Ascending aorta (tissue), 2 donors: Measurements from ENCODE around the gene ZNF365. TPM values are rescaled to one million over a fixed set of nuclear protein-coding genes. Genes with fewer than 3 reads are reported as not detected.

Experiments used
- DNase-seq, 2 donors: peaks; one replicate each; pipeline ENCODE4 v3.0.0-alpha.2; 2019; ENCODE audit warnings: low spot score in 2 of 2
- H3K27ac ChIP-seq, 2 donors: fragments of 200-600 bp; sonication (generic); one replicate each; pipeline ENCODE4 v1.5.1; 2016 to 2017; ENCODE audit warnings: mild to moderate bottlenecking in 1 of 2
- H3K27me3 ChIP-seq: fragments of 200-600 bp; sonication (generic); one replicate; pipeline ENCODE4 v1.5.1; 2017
- H3K36me3 ChIP-seq, 2 donors: fragments of 200-600 bp; sonication (generic); one replicate each; pipeline ENCODE4 v1.5.1; 2016
- H3K4me1 ChIP-seq, 2 donors: fragments of 200-600 bp; sonication (generic); one replicate each; pipeline ENCODE4 v1.5.1; 2016 to 2017; ENCODE audit warnings: mild to moderate bottlenecking in 1 of 2
- H3K4me3 ChIP-seq, 2 donors: fragments of 200-600 bp; sonication (generic); one replicate each; pipeline ENCODE4 v1.5.1; 2016 to 2017; ENCODE audit warnings: mild to moderate bottlenecking in 1 of 2
- H3K9me3 ChIP-seq, 2 donors: fragments of 200-600 bp; sonication (generic); one replicate each; pipeline ENCODE4 v1.5.1; 2016
- intact Hi-C: fragments of 100-400 bp; cut with DNase I; formaldehyde crosslinking; loops from one replicate; pipeline ENCODE4 v1.15.1; 2023
- total RNA-seq: library from RNA; depleted of rRNA; stranded (reverse); fragments of >200 nt; gene quantifications from one replicate; pipeline ENCODE4 v1.1.0, GENCODE V29; 2016
- TF ChIP-seq, protein P1 (sequence below), 3 experiments: fragments of 200-600 bp in 2 of 3; fragments of 450-650 bp in 1 of 3; sonication (generic) in 2 of 3; IDR thresholded peaks; one replicate each; pipeline ENCODE4 v1.5.1; 2016 to 2019; ENCODE audit warnings: antibody characterized with exemption in 3 of 3, mild to moderate bottlenecking in 1 of 3, moderate library complexity in 1 of 3

The ZNF365 gene
- total RNA-seq, 1 donor from 2014 or later: not detected

DNA sequence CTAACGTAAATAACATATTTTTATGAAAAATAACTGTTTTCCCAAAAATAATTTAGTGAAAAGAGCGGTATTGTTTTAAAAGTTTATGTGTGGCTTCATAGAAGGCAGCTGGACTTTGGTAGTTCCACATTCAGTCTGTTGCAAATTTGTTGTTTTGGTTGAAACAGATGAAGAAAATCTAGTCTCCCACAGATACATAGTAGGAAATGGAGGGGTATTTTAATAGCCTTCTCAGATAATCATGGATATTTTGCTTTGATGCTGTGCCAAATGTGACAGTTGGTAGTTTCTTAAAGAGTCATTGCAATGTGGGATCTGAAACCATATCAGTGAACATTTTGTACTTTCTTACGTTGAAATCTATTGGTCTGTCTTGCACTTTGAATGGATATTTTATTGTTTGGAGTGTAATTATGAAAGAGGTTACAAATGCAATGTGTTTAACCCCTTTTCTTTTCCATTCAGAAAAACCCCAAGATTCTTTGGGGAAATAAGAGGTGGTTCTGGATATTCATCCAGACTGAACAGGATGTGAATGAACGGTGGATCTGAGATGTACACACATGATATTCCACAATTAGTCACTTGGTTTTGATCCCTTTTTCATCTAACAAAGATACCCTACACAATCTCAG, 10.4 kb downstream of the ZNF365 start:
- H3K4me3 ChIP-seq: no peak overlapping the region
- H3K9me3 ChIP-seq: no peaks in the 10 kb centered on the region
- no peak for DNase-seq
- intact Hi-C loops: loop anchor here (5.0 kb wide), 1 partner anchor 43 kb away; no protein-coding TSS in a partner anchor
- H3K27me3 ChIP-seq: no peaks in the 10 kb centered on the region
- no peaks in the 10 kb centered on the region for H3K36me3 ChIP-seq
- TF ChIP-seq, protein P1, sequence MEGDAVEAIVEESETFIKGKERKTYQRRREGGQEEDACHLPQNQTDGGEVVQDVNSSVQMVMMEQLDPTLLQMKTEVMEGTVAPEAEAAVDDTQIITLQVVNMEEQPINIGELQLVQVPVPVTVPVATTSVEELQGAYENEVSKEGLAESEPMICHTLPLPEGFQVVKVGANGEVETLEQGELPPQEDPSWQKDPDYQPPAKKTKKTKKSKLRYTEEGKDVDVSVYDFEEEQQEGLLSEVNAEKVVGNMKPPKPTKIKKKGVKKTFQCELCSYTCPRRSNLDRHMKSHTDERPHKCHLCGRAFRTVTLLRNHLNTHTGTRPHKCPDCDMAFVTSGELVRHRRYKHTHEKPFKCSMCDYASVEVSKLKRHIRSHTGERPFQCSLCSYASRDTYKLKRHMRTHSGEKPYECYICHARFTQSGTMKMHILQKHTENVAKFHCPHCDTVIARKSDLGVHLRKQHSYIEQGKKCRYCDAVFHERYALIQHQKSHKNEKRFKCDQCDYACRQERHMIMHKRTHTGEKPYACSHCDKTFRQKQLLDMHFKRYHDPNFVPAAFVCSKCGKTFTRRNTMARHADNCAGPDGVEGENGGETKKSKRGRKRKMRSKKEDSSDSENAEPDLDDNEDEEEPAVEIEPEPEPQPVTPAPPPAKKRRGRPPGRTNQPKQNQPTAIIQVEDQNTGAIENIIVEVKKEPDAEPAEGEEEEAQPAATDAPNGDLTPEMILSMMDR (IDR thresholded peaks at IDR 0.05): no peak
- peaks cover 0 to 17% of the 10 kb centered on the region in 2 donors for H3K4me1 ChIP-seq
- no peak overlapping the region for H3K27ac ChIP-seq

GRCh38 chr10:62386356-62387320, 12.5 kb downstream of the ZNF365 start:
- no peaks in the 10 kb centered on the region for H3K36me3 ChIP-seq
- H3K4me3 ChIP-seq: no peak overlapping the region
- no peak overlapping the region for H3K27ac ChIP-seq
- TF ChIP-seq, protein P1 (IDR thresholded peaks at IDR 0.05): no peak
- no peaks in the 10 kb centered on the region for H3K27me3 ChIP-seq
- no peaks in the 10 kb centered on the region for H3K9me3 ChIP-seq
- intact Hi-C loops: no loop called here
- no peak for DNase-seq
- peaks cover 0 to 4% of the 10 kb centered on the region in 2 donors for H3K4me1 ChIP-seq

- no peak overlapping the region for H3K4me3 ChIP-seq
- no peaks in the 10 kb centered on the region for H3K9me3 ChIP-seq
- no peaks in the 10 kb centered on the region for H3K4me1 ChIP-seq
- intact Hi-C loops: no loop called here
- H3K27ac ChIP-seq: no peak overlapping the region
- H3K36me3 ChIP-seq: no peaks in the 10 kb centered on the region
- DNase-seq: no peak
- TF ChIP-seq, protein P1 (IDR thresholded peaks at IDR 0.05): no peak
- H3K27me3 ChIP-seq: no peaks in the 10 kb centered on the region
Observed at GRCh38 chr10:62388328-62388727, 14.2 kb downstream of the ZNF365 start.

- intact Hi-C loops: no loop called here
- Histone ChIP-seq H3K27me3 (no peaks in the 10 kb centered on the region), H3K4me1 (no peaks in the 10 kb centered on the region), H3K4me3 (no peak overlapping the region), H3K27ac (no peak overlapping the region), H3K9me3 (no peaks in the 10 kb centered on the region), H3K36me3 (peaks cover 0 to 4% of the 10 kb centered on the region in 2 donors)
- TF ChIP-seq, protein P1 (IDR thresholded peaks at IDR 0.05): no peak
- DNase-seq: no peak
Observed at GRCh38 chr10:62390497-62391176, 16.5 kb downstream of the ZNF365 start.

- Histone ChIP-seq H3K4me3 (no peak overlapping the region), H3K4me1 (no peaks in the 10 kb centered on the region), H3K27me3 (no peaks in the 10 kb centered on the region), H3K36me3 (peaks cover 0 to 4% of the 10 kb centered on the region in 2 donors), H3K27ac (no peak overlapping the region), H3K9me3 (no peaks in the 10 kb centered on the region)
- DNase-seq: no peak
- intact Hi-C loops: no loop called here
- TF ChIP-seq, protein P1 (IDR thresholded peaks at IDR 0.05): no peak
Observed at GRCh38 chr10:62393237-62393636, 19.1 kb downstream of the ZNF365 start.
